ENCODE results near the gene PITPNM3.

PITPNM3 gene

GRCh38 chr17:6408276-6408675 lies 148.1 kb downstream of the PITPNM3 start:
- TF ChIP-seq FOXM1 (IDR thresholded peaks at IDR 0.05; ENCODE audit: borderline replicate concordance, low read depth), result no peak
- no peak for TF ChIP-seq MAX (IDR thresholded peaks at IDR 0.05)
- no peak for TF ChIP-seq ZBTB7A (IDR thresholded peaks at IDR 0.05; ENCODE audit: low read depth)

GRCh38 chr17:6402258-6402657 lies 154.1 kb downstream of the PITPNM3 start:
- TF ChIP-seq NFIC (IDR thresholded peaks at IDR 0.05) (no peak), FOXM1 (IDR thresholded peaks at IDR 0.05; ENCODE audit: borderline replicate concordance, low read depth) (no peak), REST (IDR thresholded peaks at IDR 0.05; ENCODE audit: low read depth) (no peak), EGR1 (IDR thresholded peaks at IDR 0.05) (no peak), EP300 (IDR thresholded peaks at IDR 0.05; ENCODE audit: borderline replicate concordance) (no peak), MAX (IDR thresholded peaks at IDR 0.05) (no peak), RAD21 (IDR thresholded peaks at IDR 0.05; ENCODE audit: low read depth) (no peak), TEAD4 (IDR thresholded peaks at IDR 0.05) (no peak), TCF12 (IDR thresholded peaks at IDR 0.05; ENCODE audit: low read depth) (no peak), YY1 (IDR thresholded peaks at IDR 0.05; ENCODE audit: low read depth) (no peak), CEBPB (IDR thresholded peaks at IDR 0.05) (no peak), USF1 (IDR thresholded peaks at IDR 0.05) (no peak), CREB1 (IDR thresholded peaks at IDR 0.05; ENCODE audit: low read depth) (no peak), ZBTB7A (IDR thresholded peaks at IDR 0.05; ENCODE audit: low read depth) (no peak), TAF1 (IDR thresholded peaks at IDR 0.05; ENCODE audit: low read depth) (no peak)

All from Ishikawa (cell line).